LNCaP clone FGC (cell line): Measurements from ENCODE around the gene LIN9.

Experiments
- DNase-seq: peaks from one replicate; pipeline ENCODE4 v3.0.0-alpha.2; 2011; ENCODE audit warnings: low read depth
- H3K4me3 ChIP-seq: 2 replicates; pipeline ENCODE4 v1.5.1; 2011; ENCODE audit warnings: mild to moderate bottlenecking, low read depth, low read length, control low read depth
- TF ChIP-seq, protein P1 (sequence below): IDR thresholded peaks from 2 replicates; pipeline ENCODE4 v1.5.1; 2012; ENCODE audit warnings: mild to moderate bottlenecking; ENCODE audit not compliant: control insufficient read depth, insufficient read depth; ENCODE audit errors: extremely low read depth

Gene LIN9

GRCh38 chr1:226320930-226321329, 12.0 kb upstream of the LIN9 start:
- TF ChIP-seq, protein P1, sequence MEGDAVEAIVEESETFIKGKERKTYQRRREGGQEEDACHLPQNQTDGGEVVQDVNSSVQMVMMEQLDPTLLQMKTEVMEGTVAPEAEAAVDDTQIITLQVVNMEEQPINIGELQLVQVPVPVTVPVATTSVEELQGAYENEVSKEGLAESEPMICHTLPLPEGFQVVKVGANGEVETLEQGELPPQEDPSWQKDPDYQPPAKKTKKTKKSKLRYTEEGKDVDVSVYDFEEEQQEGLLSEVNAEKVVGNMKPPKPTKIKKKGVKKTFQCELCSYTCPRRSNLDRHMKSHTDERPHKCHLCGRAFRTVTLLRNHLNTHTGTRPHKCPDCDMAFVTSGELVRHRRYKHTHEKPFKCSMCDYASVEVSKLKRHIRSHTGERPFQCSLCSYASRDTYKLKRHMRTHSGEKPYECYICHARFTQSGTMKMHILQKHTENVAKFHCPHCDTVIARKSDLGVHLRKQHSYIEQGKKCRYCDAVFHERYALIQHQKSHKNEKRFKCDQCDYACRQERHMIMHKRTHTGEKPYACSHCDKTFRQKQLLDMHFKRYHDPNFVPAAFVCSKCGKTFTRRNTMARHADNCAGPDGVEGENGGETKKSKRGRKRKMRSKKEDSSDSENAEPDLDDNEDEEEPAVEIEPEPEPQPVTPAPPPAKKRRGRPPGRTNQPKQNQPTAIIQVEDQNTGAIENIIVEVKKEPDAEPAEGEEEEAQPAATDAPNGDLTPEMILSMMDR = no peak
- no peak for DNase-seq
- no peak overlapping the region for H3K4me3 ChIP-seq

- TF ChIP-seq, protein P1 = no peak
- DNase-seq = no peak
- no peak overlapping the region for H3K4me3 ChIP-seq
Measured at GRCh38 chr1:226318471-226318870, 9.5 kb upstream of the LIN9 start.

DNA sequence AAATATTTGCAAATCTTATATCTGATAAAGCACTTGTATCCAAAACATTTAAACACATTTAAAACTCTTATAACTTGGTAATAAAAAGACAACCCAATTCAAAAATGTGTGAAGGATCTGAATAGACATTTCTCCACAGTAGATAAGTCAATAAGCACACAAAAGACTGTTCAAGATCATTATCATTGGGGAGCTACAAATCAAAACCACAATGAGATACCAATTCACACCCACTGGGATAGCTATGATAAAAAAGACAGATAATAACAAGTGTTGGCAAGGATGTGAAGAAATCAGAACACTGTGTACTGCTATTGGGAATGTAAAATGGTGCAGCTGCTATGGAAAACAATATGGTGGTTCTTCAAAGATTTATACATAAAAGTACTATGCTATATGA, 5.1 kb upstream of the LIN9 start:
- TF ChIP-seq, protein P1 = no peak
- no peak for DNase-seq
- H3K4me3 ChIP-seq = no peak overlapping the region

DNA sequence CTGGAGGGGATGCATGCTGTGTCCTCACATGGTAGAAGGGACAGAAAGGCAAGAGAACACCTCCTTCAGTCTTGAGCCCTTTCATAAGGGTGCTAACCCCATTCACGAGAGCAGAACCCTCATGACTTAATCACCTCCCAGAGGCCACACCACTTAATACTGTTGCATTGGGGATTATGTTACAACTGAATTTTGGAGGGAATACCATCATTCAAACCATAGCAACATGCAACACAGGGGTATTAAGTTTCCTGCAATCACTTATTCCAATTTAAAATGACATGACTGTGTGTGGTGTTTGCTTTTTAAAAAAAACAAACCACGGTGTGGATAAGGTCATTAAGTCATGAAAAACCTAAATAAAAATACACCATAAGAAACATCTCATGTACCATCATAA, 3.1 kb upstream of the LIN9 start:
- no peak overlapping the region for H3K4me3 ChIP-seq
- DNase-seq = no peak
- TF ChIP-seq, protein P1 = no peak

DNA sequence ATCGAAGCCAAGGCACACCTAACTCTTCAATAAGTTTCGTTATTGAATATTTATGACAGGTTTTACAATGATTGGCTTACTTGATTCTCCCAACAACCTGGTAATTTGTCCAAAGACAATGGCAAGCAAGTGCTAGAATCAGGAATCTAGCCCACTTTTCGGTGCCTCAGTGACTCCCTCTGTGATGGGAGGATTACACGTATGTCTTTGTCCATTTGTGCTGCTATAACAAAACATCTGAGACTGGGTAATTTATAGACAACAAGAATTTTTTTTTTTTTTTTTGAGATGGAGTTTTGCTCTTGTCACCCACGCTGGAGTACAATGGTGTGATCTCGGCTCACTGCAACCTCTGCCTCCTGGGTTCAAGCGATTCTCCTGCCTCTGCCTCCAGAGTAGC, 2.4 kb upstream of the LIN9 start:
- no peak overlapping the region for H3K4me3 ChIP-seq
- TF ChIP-seq, protein P1 = no peak
- no peak for DNase-seq

GRCh38 chr1:226310637-226311195, 1.8 kb upstream of the LIN9 start:
- TF ChIP-seq, protein P1 = no peak
- no peak for DNase-seq

GRCh38 chr1:226310245-226310540, 1.2 kb upstream of the LIN9 start:
- DNase-seq = no peak
- no peak overlapping the region for H3K4me3 ChIP-seq
- TF ChIP-seq, protein P1 = no peak

More at GRCh38 chr1:226310637-226311195, 1.8 kb upstream of the LIN9 start:
- no peak overlapping the region for H3K4me3 ChIP-seq
